Epithelial cell of esophagus (primary cell): Measurements from ENCODE around the gene PDE6D.

Experiments
- DNase-seq: peaks from one replicate; pipeline ENCODE4 v3.0.0; 2010; ENCODE audit warnings: low read depth
- H3K4me3 ChIP-seq: 2 replicates; pipeline ENCODE4 v1.5.1; 2011; ENCODE audit warnings: mild to moderate bottlenecking, low read length, control low read depth
- TF ChIP-seq, protein P1 (sequence below): IDR thresholded peaks from 2 replicates; pipeline ENCODE4 v1.5.1; 2011; ENCODE audit warnings: low read depth, mild to moderate bottlenecking, low read length, control low read depth, inconsistent platforms; ENCODE audit not compliant: insufficient read depth; ENCODE audit errors: missing control alignments

The PDE6D gene

DNA sequence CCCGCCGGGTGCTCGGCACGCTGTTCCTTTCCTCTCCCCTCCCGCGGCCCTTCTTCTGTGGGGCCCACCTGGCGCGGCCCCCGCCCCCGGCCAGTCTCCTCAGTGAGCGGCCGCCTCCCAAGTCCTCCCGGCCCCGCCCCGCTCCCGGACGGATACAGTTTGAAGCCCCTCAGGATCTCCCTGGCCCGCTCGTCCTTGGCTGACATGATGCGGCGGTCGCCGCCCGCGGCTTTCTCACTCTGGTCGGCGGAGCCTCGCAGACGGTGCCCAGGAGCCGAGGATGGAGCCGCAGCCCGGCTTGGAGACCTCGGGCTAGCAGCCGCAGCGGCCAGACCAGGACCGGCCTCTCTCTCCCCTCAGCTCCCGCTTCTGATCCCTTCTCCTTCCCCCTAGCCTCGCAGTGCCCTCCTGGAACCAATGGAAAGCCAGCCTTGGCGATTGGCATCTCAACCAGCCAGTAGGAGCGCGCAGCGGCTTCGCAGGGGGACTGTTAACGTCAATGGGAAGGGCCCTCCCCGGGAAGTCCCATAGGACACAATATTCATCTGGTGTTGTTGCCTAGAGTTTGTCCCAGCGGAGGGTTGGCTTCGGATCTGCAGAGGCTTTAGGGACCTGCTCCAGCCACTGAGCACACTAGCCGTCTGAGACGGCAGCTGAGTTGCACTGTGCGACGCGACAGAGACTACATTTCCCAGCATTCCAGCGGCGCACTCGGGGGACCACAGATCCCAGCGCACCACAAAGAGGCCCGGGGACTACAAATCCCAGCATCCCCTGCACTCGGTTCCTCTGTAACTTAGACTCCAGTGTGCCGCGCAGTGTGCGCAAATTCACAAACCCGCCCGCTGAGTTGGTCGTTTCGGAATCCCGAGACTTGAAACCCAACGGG, at the start of gene PDE6D:
TSS of gene PDE6D (minus strand) at position 374 of the 889 bp plus-strand sequence. CDS start at position 206, 168 bp downstream.
- TF ChIP-seq, protein P1, sequence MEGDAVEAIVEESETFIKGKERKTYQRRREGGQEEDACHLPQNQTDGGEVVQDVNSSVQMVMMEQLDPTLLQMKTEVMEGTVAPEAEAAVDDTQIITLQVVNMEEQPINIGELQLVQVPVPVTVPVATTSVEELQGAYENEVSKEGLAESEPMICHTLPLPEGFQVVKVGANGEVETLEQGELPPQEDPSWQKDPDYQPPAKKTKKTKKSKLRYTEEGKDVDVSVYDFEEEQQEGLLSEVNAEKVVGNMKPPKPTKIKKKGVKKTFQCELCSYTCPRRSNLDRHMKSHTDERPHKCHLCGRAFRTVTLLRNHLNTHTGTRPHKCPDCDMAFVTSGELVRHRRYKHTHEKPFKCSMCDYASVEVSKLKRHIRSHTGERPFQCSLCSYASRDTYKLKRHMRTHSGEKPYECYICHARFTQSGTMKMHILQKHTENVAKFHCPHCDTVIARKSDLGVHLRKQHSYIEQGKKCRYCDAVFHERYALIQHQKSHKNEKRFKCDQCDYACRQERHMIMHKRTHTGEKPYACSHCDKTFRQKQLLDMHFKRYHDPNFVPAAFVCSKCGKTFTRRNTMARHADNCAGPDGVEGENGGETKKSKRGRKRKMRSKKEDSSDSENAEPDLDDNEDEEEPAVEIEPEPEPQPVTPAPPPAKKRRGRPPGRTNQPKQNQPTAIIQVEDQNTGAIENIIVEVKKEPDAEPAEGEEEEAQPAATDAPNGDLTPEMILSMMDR = no peak
- peak; percentile 99 for DNase-seq

DNA sequence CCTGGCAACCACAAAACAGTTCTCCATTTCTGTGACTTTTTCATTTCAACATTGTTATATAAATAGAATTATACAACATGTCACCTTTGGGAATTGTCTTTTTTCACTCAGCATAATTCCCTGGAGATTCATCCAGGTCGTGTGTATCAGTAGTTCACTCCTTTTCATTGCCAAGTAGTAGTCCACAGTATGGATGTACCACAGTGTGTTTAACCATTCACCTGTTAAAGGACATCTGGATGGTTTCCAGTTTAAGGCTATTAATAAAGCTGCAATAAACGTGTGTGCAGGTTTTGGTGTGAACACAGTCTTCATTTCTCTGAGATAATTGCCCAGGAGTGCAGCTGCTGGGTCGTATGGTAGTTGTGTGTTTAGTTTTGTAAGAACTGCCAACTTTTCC, 40.8 kb upstream of the PDE6D start:
- TF ChIP-seq, protein P1 = no peak
- no peak overlapping the region for H3K4me3 ChIP-seq
- DNase-seq = no peak

More for the DNA sequence above, at the start of gene PDE6D:
- peak within 1 kb of the TSS; percentile 96 for H3K4me3 ChIP-seq

DNA sequence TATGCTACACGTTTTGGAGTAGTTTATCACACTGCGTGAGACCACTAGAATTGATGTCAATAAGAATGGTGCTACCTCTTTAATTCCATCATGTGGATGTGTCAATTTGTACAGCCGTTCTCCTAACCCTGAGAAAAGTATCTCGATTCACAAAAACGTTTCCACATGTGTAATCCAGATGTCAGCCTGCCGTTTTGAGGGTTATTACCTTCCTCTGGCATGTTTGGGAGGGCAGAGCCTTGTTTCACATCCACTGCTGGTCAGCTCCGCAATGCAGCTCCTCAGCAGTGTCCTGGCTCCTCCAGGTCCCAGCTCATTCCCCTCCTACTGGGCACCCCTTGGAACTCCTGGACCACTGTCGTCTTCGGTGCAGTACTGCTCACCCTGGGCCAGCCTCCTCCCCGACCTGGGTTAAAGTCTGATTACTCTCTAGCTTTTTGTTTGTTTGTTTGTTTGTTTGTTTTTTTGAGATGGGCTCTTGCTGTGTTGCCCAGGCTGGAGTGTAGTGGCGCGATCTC, 39.8 kb upstream of the PDE6D start:
- TF ChIP-seq, protein P1 = no peak
- no peak overlapping the region for H3K4me3 ChIP-seq
- no peak for DNase-seq

DNA sequence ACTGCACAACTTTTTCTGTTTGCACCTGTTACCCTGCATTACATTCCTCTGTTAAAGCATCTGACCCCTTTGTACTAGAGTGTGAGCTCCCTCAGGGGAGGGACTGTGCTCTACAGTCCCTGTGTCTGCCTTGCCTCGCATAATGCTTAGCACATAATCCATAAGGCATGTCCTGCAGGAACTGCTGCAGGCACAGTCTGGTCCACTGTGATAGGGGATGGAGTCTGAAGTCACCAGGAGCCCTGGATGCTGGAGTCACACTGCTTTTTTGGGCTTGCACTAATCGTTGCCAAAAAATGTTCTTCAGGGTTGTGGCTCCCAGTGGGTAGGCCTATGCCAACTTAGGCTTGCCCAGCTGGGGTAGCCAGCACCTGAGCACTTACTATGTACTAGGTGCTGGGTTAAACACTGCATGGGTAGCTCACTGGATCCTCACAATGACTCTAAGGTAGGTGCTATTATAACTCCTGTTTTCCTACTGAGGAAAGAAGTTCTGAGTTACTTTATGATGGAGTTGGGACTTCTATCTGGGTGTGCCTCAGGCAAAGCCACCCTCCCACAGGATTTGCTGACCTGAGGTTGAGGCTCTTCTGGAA, 38.5 kb upstream of the PDE6D start:
- DNase-seq = no peak
- TF ChIP-seq, protein P1 = no peak
- H3K4me3 ChIP-seq = no peak overlapping the region

DNA sequence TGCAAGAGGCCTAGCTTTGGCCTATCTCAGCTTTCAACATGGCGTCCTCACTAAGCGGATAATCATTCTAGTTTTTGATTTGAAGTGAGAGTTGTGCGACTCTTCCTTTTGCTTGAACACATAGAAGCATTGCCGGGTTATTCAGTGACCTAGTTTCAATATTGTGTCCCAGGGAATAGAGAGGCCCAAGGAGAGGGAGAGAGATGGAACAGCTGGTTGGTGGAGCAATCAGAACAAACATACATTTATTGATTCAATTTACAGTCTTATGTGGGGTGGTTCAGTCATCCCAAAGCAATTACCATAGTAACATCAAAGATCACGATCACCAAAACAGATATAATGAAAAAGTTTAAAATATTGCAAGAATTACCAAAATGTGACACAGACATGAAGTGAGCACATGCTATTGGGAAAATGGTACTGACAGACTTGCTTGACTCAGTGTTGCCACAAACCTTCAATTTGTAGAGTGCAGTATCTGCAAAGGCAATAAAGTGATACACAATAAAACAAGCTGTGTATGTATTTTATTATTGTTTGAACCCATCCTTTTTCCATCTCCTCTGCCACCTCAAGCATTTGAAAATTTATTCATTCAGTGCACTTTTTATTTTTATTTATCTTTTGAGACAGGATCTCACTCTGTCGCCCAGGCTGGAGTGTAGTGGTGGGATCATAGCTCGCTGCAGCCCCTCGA, 35.4 kb upstream of the PDE6D start:
- DNase-seq = no peak
- no peak overlapping the region for H3K4me3 ChIP-seq
- TF ChIP-seq, protein P1 = no peak

DNA sequence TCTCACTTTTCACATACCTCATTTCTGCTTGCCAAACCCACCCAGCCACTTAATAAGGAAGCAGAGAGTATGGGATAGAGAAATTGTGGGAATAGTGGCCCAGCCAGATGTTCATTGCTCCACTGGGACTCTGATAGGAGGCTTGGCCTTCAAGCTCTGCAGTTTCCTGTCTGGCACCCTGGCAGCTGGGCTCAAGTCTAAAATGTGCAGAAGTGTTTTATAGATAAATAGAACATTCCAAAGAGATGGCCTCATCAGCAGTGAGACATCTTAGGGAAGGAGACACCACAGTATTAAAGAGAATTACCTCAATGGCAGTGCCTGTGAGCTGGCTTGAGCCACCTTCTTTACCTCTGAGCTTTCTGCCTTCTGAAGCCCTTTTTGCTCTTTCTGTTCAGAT, 29.8 kb upstream of the PDE6D start:
- H3K4me3 ChIP-seq = no peak overlapping the region
- TF ChIP-seq, protein P1 = no peak
- peak; percentile 62 for DNase-seq
